H1 (cell line): ENCODE data around the gene TRHDE. TPM values are rescaled to one million over a fixed set of nuclear protein-coding genes. Genes with fewer than 3 reads are reported as not detected.

ENCODE experiments used
- CTCF ChIA-PET: fragments of 300-600 bp; sonication (Branson Sonifier 250); formaldehyde crosslinking; loops from one replicate; lab custom pipeline; 2021; ENCODE audit not compliant: partially characterized antibody; lab: Charles Lee
- POLR2A ChIA-PET: fragments of 300-600 bp; sonication (Branson Sonifier 250); formaldehyde crosslinking; loops from one replicate; lab custom pipeline; 2021; ENCODE audit warnings: inconsistent platforms; ENCODE audit not compliant: partially characterized antibody; lab: Charles Lee
- DNase-seq, 2 experiments: peaks; one replicate each; pipeline versions ENCODE4 v3.0.0 to v3.0.0-alpha.2; 2010 to 2022; ENCODE audit warnings: low spot score in 2 of 2, low read depth in 1 of 2, mixed read lengths in 1 of 2
- FAIRE-seq: peaks from 2 replicates; lab custom pipeline; 2011; peaks lifted over from hg19 to GRCh38; lab: Jason Lieb, UNC
- H2AFZ ChIP-seq: 2 replicates; pipeline ENCODE4 v1.8.1; 2012; ENCODE audit warnings: low read length, inconsistent platforms
- H2AK5ac ChIP-seq: 2 replicates; pipeline ENCODE4 v1.6.1; 2013; ENCODE audit warnings: low read depth, low read length
- H2BK120ac ChIP-seq: replicated peaks from 2 replicates; pipeline ENCODE3; 2013; ENCODE audit warnings: low read depth, low read length, inconsistent platforms
- H2BK12ac ChIP-seq: 2 replicates; pipeline ENCODE4 v1.6.1; 2013; ENCODE audit warnings: low read depth, low read length
- H2BK15ac ChIP-seq: 2 replicates; pipeline ENCODE4 v1.6.1; 2013; ENCODE audit warnings: low read length
- H2BK20ac ChIP-seq: 2 replicates; pipeline ENCODE4 v1.6.1; 2013; ENCODE audit warnings: low read length
- H2BK5ac ChIP-seq: 2 replicates; pipeline ENCODE4 v1.6.1; 2013; ENCODE audit warnings: low read depth, low read length
- H3K14ac ChIP-seq: 2 replicates; pipeline ENCODE4 v1.6.1; 2013; ENCODE audit warnings: inconsistent platforms; ENCODE audit not compliant: insufficient read length
- H3K18ac ChIP-seq: 2 replicates; pipeline ENCODE4 v1.6.1; 2013; ENCODE audit warnings: low read length; ENCODE audit errors: extremely low read depth
- H3K23ac ChIP-seq: 2 replicates; pipeline ENCODE4 v1.6.1; 2013; ENCODE audit warnings: inconsistent platforms; ENCODE audit not compliant: insufficient read length
- H3K23me2 ChIP-seq: 2 replicates; pipeline ENCODE4 v1.6.1; 2013; ENCODE audit warnings: low read depth, low read length
- H3K27ac ChIP-seq: 2 replicates; pipeline ENCODE4 v1.6.1; 2011; ENCODE audit warnings: low read depth, low read length, inconsistent platforms
- H3K27me3 ChIP-seq, 4 experiments: replicated peaks in 1 of 4; 1 replicate in 1 of 4; 2 replicates in 3 of 4; pipeline versions ENCODE4 v1.6.1 to v1.8.1; 2011 to 2013; ENCODE audit warnings: low read length in 3 of 4, mild to moderate bottlenecking in 3 of 4, inconsistent platforms in 2 of 4, mixed read lengths in 2 of 4, moderate library complexity in 1 of 4; ENCODE audit not compliant: control insufficient read depth in 3 of 4, insufficient read depth in 3 of 4; ENCODE audit errors: extremely low read depth in 1 of 4
- H3K36me3 ChIP-seq, 4 experiments: 2 replicates each; pipeline versions ENCODE4 v1.6.1 to v1.8.1; 2011 to 2013; ENCODE audit warnings: mild to moderate bottlenecking in 4 of 4, low read length in 3 of 4, moderate library complexity in 2 of 4, control low read depth in 1 of 4, inconsistent platforms in 1 of 4; ENCODE audit not compliant: insufficient read depth in 4 of 4, control insufficient read depth in 2 of 4
- H3K4ac ChIP-seq: replicated peaks from 2 replicates; pipeline ENCODE3; 2013; ENCODE audit warnings: low read length, low read depth, mixed read lengths, inconsistent platforms; ENCODE audit not compliant: insufficient read length
- H3K4me1 ChIP-seq, 4 experiments: replicated peaks in 1 of 4; 1 replicate in 1 of 4; 2 replicates in 3 of 4; pipeline versions ENCODE4 v1.6.1 to v1.8.1; 2011 to 2013; ENCODE audit warnings: low read length in 3 of 4, inconsistent platforms in 2 of 4, mixed read lengths in 1 of 4; ENCODE audit not compliant: insufficient read depth in 4 of 4, control insufficient read depth in 3 of 4
- H3K4me2 ChIP-seq, 2 experiments: 2 replicates each; pipeline versions ENCODE4 v1.6.1 to v1.8.1; 2011 to 2013; ENCODE audit warnings: low read depth in 2 of 2, low read length in 2 of 2, control low read depth in 1 of 2, inconsistent platforms in 1 of 2, mild to moderate bottlenecking in 1 of 2; ENCODE audit not compliant: insufficient read depth in 1 of 2
- H3K4me3 ChIP-seq, 4 experiments: fragments of 200-600, 300-600 bp in 1 of 4; sonication (generic), shearing (Covaris generic), sonication (Bioruptor Twin) in 1 of 4; 2 replicates each; pipeline versions ENCODE4 v1.5.1 to v1.8.1; 2011 to 2016; ENCODE audit warnings: low read length in 4 of 4, low read depth in 3 of 4, control low read depth in 2 of 4, inconsistent platforms in 2 of 4, mild to moderate bottlenecking in 2 of 4, mixed read lengths in 1 of 4, moderate library complexity in 1 of 4; ENCODE audit not compliant: insufficient read depth in 2 of 4; ENCODE audit errors: extremely low read depth in 1 of 4
- H3K56ac ChIP-seq: replicated peaks from 2 replicates; pipeline ENCODE3; 2013; ENCODE audit warnings: low read depth, mild to moderate bottlenecking, mixed read lengths, low read length, inconsistent platforms; ENCODE audit not compliant: insufficient read length
- H3K79me1 ChIP-seq: 2 replicates; pipeline ENCODE4 v1.6.1; 2013; ENCODE audit warnings: low read depth, low read length, control low read depth
- H3K79me2 ChIP-seq, 2 experiments: 2 replicates each; pipeline versions ENCODE4 v1.6.1 to v1.8.1; 2012 to 2013; ENCODE audit warnings: low read length in 2 of 2, mild to moderate bottlenecking in 2 of 2, inconsistent platforms in 1 of 2; ENCODE audit not compliant: insufficient read depth in 2 of 2, control insufficient read depth in 1 of 2
- H3K9ac ChIP-seq, 4 experiments: replicated peaks in 1 of 4; 1 replicate in 1 of 4; 2 replicates in 3 of 4; pipeline versions ENCODE4 v1.6.1 to v1.8.1; 2011 to 2013; ENCODE audit warnings: low read depth in 3 of 4, low read length in 3 of 4, control low read depth in 2 of 4, mild to moderate bottlenecking in 2 of 4, moderate library complexity in 2 of 4, inconsistent platforms in 1 of 4; ENCODE audit errors: extremely low read depth in 1 of 4
- H3K9me3 ChIP-seq, 2 experiments: 2 replicates each; pipeline versions ENCODE4 v1.6.1 to v1.8.1; 2012 to 2013; ENCODE audit warnings: mild to moderate bottlenecking in 2 of 2, moderate library complexity in 2 of 2, control low read depth in 1 of 2, inconsistent platforms in 1 of 2, low read depth in 1 of 2, low read length in 1 of 2, mixed read lengths in 1 of 2; ENCODE audit not compliant: insufficient read depth in 2 of 2
- H4K20me1 ChIP-seq, 2 experiments: replicated peaks in 1 of 2; 2 replicates each; pipeline versions ENCODE3 to v1.8.1; 2011 to 2013; ENCODE audit warnings: inconsistent platforms in 2 of 2, low read length in 2 of 2, mild to moderate bottlenecking in 1 of 2; ENCODE audit not compliant: insufficient read depth in 2 of 2, control insufficient read depth in 1 of 2
- H4K5ac ChIP-seq: 2 replicates; pipeline ENCODE4 v1.6.1; 2013; ENCODE audit warnings: low read length, low read depth, mixed read lengths, inconsistent platforms; ENCODE audit not compliant: insufficient read length
- H4K8ac ChIP-seq: 2 replicates; pipeline ENCODE4 v1.8.0; 2013; ENCODE audit warnings: mild to moderate bottlenecking, moderate library complexity, low read length, inconsistent platforms; ENCODE audit not compliant: insufficient read depth; ENCODE audit errors: extremely low read depth
- H4K91ac ChIP-seq: replicated peaks from 2 replicates; pipeline ENCODE3; 2013; ENCODE audit warnings: low read length, mixed read lengths, inconsistent platforms; ENCODE audit not compliant: insufficient read length
- CTBP2 ChIP-seq: IDR thresholded peaks from 2 replicates; pipeline ENCODE4 v1.7.0; 2011; ENCODE audit warnings: borderline replicate concordance, mild to moderate bottlenecking, moderate library complexity, mixed read lengths, low read length; ENCODE audit not compliant: insufficient read depth, insufficient read length
- JUND ChIP-seq: IDR thresholded peaks from 2 replicates; pipeline ENCODE4 v1.6.1; 2011; ENCODE audit warnings: mild to moderate bottlenecking, improper control_type of control experiment, low read length
- SIX5 ChIP-seq: IDR thresholded peaks from 2 replicates; pipeline ENCODE4 v1.6.1; 2011; ENCODE audit warnings: mild to moderate bottlenecking, low read depth, low read length
- WGBS, 2 experiments: shearing (Covaris generic) in 1 of 2; methylation state at CpG; one replicate each; pipeline versions ENCODE4 v1.1.6 to v1.1.7; 2013 to 2015; ENCODE audit warnings: low lambda C conversion rate in 2 of 2, mixed read lengths in 2 of 2, inconsistent platforms in 1 of 2, low coverage in 1 of 2, missing lambda C conversion rate in 1 of 2; ENCODE audit not compliant: insufficient replicate concordance in 2 of 2, insufficient coverage in 1 of 2, insufficient read length in 1 of 2; ENCODE audit errors: extremely low coverage in 1 of 2, missing lambda C conversion rate in 1 of 2; 5-methylcytosine and 5-hydroxymethylcytosine counted together
- polyA plus RNA-seq, 7 experiments: library from polyadenylated mRNA; depleted of rRNA in 3 of 7; stranded (reverse) in 5 of 7; unstranded in 2 of 7; fragments of >200 nt in 5 of 7; fragments of 200-250 nt in 2 of 7; gene quantifications; 1 replicate in 5 of 7; 2 replicates in 1 of 7; 4 replicates in 1 of 7; pipeline versions ENCODE4 v1.2.1 to v1.2.3, GENCODE V29; 2011 to 2013; ENCODE audit warnings: missing spikeins in 2 of 7, mixed read lengths in 2 of 7
- total RNA-seq: library from RNA; stranded (reverse); fragmentation: NEBNext Ultra II Directional; extraction: Animal tissue kit (Norgen Biotek cat#: 25700); gene quantifications from 2 replicates; pipeline ENCODE4 v1.2.1, GENCODE V29; 2021

TRHDE gene
- total and polyA plus RNA-seq, 2 of the 8 experiments (the other 6 are each of a cell fraction or from before 2014, with no cell fraction given), result 1.3 to 5.0 TPM

DNA sequence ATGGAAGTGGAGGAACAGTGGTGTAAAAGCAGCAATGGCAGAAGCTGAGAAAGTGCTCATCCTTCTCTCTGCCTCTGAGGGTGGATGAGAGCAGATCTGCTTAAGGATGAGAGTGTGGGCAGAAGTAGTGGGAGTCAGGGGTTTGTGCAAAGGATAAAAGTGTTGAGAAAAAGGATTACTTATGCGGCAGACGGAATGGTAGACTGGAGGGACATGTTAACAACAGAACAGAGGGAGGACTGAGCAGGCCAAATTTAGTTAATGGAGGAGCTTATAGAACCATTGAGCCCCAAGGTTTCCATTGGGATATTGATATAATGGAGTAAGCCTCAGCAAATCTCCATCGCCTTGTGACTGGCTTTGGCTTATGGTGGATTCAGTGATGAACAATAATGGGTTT lies 25.5 kb downstream of the TRHDE start:
- Histone ChIP-seq H2BK20ac (no peak overlapping the region), H3K79me2 (no peaks in the 10 kb centered on the region), H3K27me3 (no peaks in the 10 kb centered on the region), H3K79me1 (no peaks in the 10 kb centered on the region), H3K4me2 (no peak overlapping the region), H2BK5ac (no peak overlapping the region), H3K18ac (no peak overlapping the region), H4K8ac (no peak overlapping the region), H3K27ac (no peak overlapping the region), H4K5ac (no peak overlapping the region), H2AK5ac (no peak overlapping the region), H3K9me3 (no peaks in the 10 kb centered on the region), H2BK15ac (no peak overlapping the region), H3K9ac (no peak overlapping the region), H3K4me3 (no peak overlapping the region), H3K36me3 (no peaks in the 10 kb centered on the region), H3K14ac (no peak overlapping the region), H4K91ac (no peak overlapping the region), H4K20me1 (no peaks in the 10 kb centered on the region), H3K56ac (no peak overlapping the region), H2AFZ (no peak overlapping the region), H2BK12ac (no peak overlapping the region), H3K4me1 (no peaks in the 10 kb centered on the region; a peak in 1 of 7 replicates), H3K23me2 (no peaks in the 10 kb centered on the region; the same call in 1 of the 2 replicates), H2BK120ac (no peak overlapping the region), H3K4ac (no peak overlapping the region), H3K23ac (no peak overlapping the region)
- CTCF ChIA-PET, result interaction anchor here (0.6 kb wide), 1 partner anchor 207 kb away, joined by 3 read pairs; no protein-coding TSS in a partner anchor
- POLR2A ChIA-PET, result no interaction called here
- no peak for DNase-seq
- no peak for FAIRE-seq
- 64% methylated on average over 3 of the region's 3 CpGs; no CpG with 5 or more reads in 1 of the 2 experiments for WGBS, 2 experiments
- TF ChIP-seq SIX5, result no peak
- no peak for TF ChIP-seq JUND
- no peak for TF ChIP-seq CTBP2
